GM21786 (cell line): Measurements from ENCODE around the gene ADAM22.
A peak's percentile ranks its signal among the peaks of the same experiment; 100 is the strongest.
"Not testable (repeated sequence)": the region's sequence is repeated elsewhere in the genome, so short reads cannot be mapped to it uniquely, and the experiment has no call there.

Experiments
- ATAC-seq: cut with Tn5 transposase; IDR thresholded peaks from one replicate; pipeline ENCODE4 v1.9.1; 2021; ENCODE audit not compliant: unreplicated experiment

ADAM22 gene

GRCh38 chr7:87933953-87934698 is at the start of gene ADAM22:
Gene ADAM22 (plus strand): TSS chr7:87934251. CDS start chr7:87934466, 215 bp downstream.
- ATAC-seq: peak; percentile 92

GRCh38 chr7:87885018-87885417 is 49.0 kb upstream of the ADAM22 start:
- ATAC-seq: no peak

- ATAC-seq: no peak
Observed at GRCh38 chr7:87886875-87887274, 47.2 kb upstream of the ADAM22 start.

- ATAC-seq: no peak
Observed at GRCh38 chr7:87895363-87895762, 38.7 kb upstream of the ADAM22 start.

- no peak for ATAC-seq
Observed at GRCh38 chr7:87899255-87899654, 34.8 kb upstream of the ADAM22 start.

GRCh38 chr7:87907136-87907906 is 26.7 kb upstream of the ADAM22 start:
- ATAC-seq: not testable (repeated sequence)

GRCh38 chr7:87908814-87909213 is 25.2 kb upstream of the ADAM22 start:
- ATAC-seq: not testable (repeated sequence)

GRCh38 chr7:87912121-87912520 is 21.9 kb upstream of the ADAM22 start:
- no peak for ATAC-seq

- no peak for ATAC-seq
Observed at GRCh38 chr7:87918740-87919139, 15.3 kb upstream of the ADAM22 start.

GRCh38 chr7:87919875-87920274 is 14.2 kb upstream of the ADAM22 start:
- no peak for ATAC-seq

GRCh38 chr7:87920578-87920977 is 13.5 kb upstream of the ADAM22 start:
- no peak for ATAC-seq

- ATAC-seq: not testable (repeated sequence)
Observed at GRCh38 chr7:87922759-87923395, 11.2 kb upstream of the ADAM22 start.

- peak; percentile 96 for ATAC-seq
Observed at GRCh38 chr7:87926581-87927461, 7.2 kb upstream of the ADAM22 start.

- peak; percentile 16 for ATAC-seq
Observed at GRCh38 chr7:87933605-87933952, 472 bp upstream of the ADAM22 start.

- ATAC-seq: no peak
Observed at GRCh38 chr7:87934699-87935383, 790 bp downstream of the ADAM22 start.

- ATAC-seq: no peak
Observed at GRCh38 chr7:87935384-87935706, 1.3 kb downstream of the ADAM22 start.

GRCh38 chr7:87941138-87941537 is 7.1 kb downstream of the ADAM22 start:
- ATAC-seq: no peak

- peak; percentile 46 for ATAC-seq
Observed at GRCh38 chr7:87944547-87944946, 10.5 kb downstream of the ADAM22 start.

GRCh38 chr7:87945926-87946325 is 11.9 kb downstream of the ADAM22 start:
- ATAC-seq: not testable (repeated sequence)

- ATAC-seq: no peak
Observed at GRCh38 chr7:87948371-87948770, 14.3 kb downstream of the ADAM22 start.
